Nephron progenitor cell (in vitro differentiated cells): ENCODE data around the gene HPCA.
A peak's percentile ranks its signal among the peaks of the same experiment; 100 is the strongest.

Experiments used
- DNase-seq: peaks from one replicate; pipeline ENCODE4 v3.0.0; 2021
- H3K27ac Mint-ChIP-seq: 2 replicates; pipeline ENCODE4 v1.8.0; 2021; ENCODE audit warnings: mild to moderate bottlenecking, moderate library complexity, mixed read lengths
- H3K27me3 Mint-ChIP-seq: 2 replicates; pipeline ENCODE4 v1.8.0; 2021; ENCODE audit warnings: mild to moderate bottlenecking, low read depth, mixed read lengths; ENCODE audit not compliant: poor library complexity
- H3K36me3 Mint-ChIP-seq: 2 replicates; pipeline ENCODE4 v1.8.0; 2021; ENCODE audit warnings: low read depth, mixed read lengths
- H3K4me1 Mint-ChIP-seq: 2 replicates; pipeline ENCODE4 v1.8.0; 2021; ENCODE audit warnings: mixed read lengths
- H3K4me3 Mint-ChIP-seq: 2 replicates; pipeline ENCODE4 v1.8.0; 2021; ENCODE audit warnings: mild to moderate bottlenecking, moderate library complexity, mixed read lengths
- H3K9me3 Mint-ChIP-seq: 2 replicates; pipeline ENCODE4 v1.8.0; 2021; ENCODE audit warnings: mild to moderate bottlenecking, moderate library complexity, mixed read lengths
- TF ChIP-seq, protein P1 (sequence below): fragments of 200-600 bp; sonication (generic); IDR thresholded peaks from 2 replicates; pipeline ENCODE4 v1.5.0; 2021; ENCODE audit warnings: antibody characterized with exemption

The HPCA gene

GRCh38 chr1:32886004-32886827 lies at the start of gene HPCA:
Gene HPCA, plus strand, starts transcription at chr1:32886491. Its CDS starts 2,408 bp downstream, at chr1:32888899.
- Mint-ChIP-seq H3K4me3 (peak within 1 kb of the TSS; percentile 70), H3K9me3 (no peaks in the 10 kb centered on the region), H3K27ac (no peak within 1 kb of the TSS), H3K4me1 (peaks cover 23% of the 10 kb centered on the region), H3K27me3 (peaks cover 67% of the 10 kb centered on the region), H3K36me3 (no peaks in the 10 kb centered on the region)
- TF ChIP-seq, protein P1, sequence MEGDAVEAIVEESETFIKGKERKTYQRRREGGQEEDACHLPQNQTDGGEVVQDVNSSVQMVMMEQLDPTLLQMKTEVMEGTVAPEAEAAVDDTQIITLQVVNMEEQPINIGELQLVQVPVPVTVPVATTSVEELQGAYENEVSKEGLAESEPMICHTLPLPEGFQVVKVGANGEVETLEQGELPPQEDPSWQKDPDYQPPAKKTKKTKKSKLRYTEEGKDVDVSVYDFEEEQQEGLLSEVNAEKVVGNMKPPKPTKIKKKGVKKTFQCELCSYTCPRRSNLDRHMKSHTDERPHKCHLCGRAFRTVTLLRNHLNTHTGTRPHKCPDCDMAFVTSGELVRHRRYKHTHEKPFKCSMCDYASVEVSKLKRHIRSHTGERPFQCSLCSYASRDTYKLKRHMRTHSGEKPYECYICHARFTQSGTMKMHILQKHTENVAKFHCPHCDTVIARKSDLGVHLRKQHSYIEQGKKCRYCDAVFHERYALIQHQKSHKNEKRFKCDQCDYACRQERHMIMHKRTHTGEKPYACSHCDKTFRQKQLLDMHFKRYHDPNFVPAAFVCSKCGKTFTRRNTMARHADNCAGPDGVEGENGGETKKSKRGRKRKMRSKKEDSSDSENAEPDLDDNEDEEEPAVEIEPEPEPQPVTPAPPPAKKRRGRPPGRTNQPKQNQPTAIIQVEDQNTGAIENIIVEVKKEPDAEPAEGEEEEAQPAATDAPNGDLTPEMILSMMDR = peak; percentile 69
- peak; percentile 98 for DNase-seq

DNA sequence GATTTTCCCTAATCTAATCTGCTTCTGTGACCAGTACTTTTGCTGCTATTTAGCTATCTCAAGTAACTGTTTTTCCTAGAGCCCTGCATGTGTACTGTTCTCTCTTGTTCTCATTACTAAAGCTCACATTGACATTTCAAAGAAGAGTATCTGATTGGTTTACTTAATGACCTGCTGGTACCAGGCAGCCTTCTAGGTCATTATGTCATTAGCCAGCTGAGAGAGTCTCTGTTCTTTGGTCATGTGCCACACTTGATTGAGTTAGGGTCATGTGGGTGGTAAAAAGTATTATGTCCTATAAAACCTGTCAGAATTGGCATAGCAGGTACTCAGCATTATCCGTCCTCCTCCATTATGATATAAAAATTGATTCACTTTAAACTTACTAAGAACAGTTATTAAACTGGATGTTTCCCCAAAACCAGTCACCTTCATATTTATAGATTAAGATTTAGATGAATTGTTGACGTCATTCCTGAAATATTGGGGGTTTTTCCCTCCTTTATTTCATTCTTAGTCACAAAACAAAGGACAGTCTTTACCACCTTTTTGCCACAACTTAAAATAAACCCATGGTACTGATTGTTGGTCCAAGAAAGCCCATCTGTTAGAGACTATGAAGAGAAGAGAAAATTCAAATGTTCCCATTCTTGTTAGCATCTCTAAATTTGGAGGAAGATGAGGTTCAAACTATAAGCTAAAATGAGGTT lies 37.8 kb upstream of the HPCA start:
- H3K4me1 Mint-ChIP-seq = no peaks in the 10 kb centered on the region
- peaks cover 10% of the 10 kb centered on the region for H3K9me3 Mint-ChIP-seq
- TF ChIP-seq, protein P1 = no peak
- no peak overlapping the region for H3K4me3 Mint-ChIP-seq
- no peak for DNase-seq
- H3K27me3 Mint-ChIP-seq = no peaks in the 10 kb centered on the region
- H3K36me3 Mint-ChIP-seq = peaks cover 61% of the 10 kb centered on the region
- no peak overlapping the region for H3K27ac Mint-ChIP-seq

DNA sequence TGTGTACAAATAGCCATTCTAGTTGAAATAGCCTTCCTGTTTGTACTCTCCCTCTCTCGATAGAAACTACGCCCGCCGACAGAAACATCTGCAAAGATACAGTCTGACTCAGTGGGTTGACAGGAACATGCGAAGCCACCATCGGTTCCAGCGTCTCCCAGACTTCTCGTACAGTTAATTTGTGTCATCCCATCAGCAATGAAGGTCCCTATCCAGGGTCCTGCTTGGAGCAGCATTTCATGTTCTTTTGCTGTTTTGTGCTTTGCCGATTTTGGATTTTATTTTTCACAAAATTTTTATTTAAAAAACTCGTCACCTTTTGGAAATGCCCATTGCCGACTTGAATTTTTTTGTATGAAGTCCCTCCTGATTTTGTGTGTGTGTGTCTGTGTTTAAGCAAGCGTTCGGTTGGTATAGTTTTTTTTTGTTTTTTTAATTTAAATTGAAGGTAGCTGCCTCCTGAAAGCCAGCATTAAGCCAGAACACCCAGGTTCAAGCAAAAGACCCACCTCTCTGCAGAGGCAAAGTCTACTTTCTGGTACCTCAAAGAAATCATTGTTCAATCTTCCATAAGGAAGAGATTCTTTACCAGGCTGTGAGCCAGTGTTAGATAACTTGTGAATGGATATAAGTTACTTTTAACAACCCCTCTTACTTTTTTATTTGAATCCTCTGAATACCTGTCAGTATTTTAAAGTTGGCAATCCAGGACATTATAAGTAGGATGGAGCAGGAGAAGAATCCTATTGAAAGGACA lies 30.3 kb upstream of the HPCA start:
- Mint-ChIP-seq H3K9me3 (no peaks in the 10 kb centered on the region), H3K36me3 (peaks cover 57% of the 10 kb centered on the region), H3K27me3 (no peaks in the 10 kb centered on the region), H3K4me3 (no peak overlapping the region), H3K4me1 (no peaks in the 10 kb centered on the region), H3K27ac (no peak overlapping the region)
- DNase-seq = no peak
- TF ChIP-seq, protein P1 = no peak

DNA sequence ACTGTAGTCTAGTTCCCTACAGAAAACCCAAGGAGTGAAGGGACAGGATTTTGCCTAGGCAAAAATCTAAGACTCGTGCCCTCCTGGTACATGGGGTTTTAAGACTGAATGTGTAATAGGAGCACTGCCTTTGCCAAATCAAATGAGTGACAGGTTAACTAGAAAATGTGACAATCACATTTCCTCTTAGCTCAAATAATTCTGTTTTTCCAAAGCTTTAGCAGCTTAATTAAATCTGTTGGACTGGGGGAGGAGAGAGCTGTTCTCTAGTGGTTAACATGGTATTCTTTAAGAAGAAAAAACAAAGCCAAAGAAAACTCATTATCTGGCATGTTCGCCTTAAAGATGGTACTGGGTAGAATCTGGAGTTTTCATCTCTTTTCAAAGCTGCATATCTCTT lies 28.2 kb upstream of the HPCA start:
- TF ChIP-seq, protein P1 = no peak
- no peaks in the 10 kb centered on the region for H3K27me3 Mint-ChIP-seq
- H3K4me3 Mint-ChIP-seq = no peak overlapping the region
- H3K4me1 Mint-ChIP-seq = no peaks in the 10 kb centered on the region
- no peaks in the 10 kb centered on the region for H3K9me3 Mint-ChIP-seq
- no peak overlapping the region for H3K27ac Mint-ChIP-seq
- peaks cover 57% of the 10 kb centered on the region for H3K36me3 Mint-ChIP-seq
- no peak for DNase-seq

GRCh38 chr1:32858791-32859190 lies 27.5 kb upstream of the HPCA start:
- TF ChIP-seq, protein P1 = no peak
- H3K36me3 Mint-ChIP-seq = peaks cover 58% of the 10 kb centered on the region
- no peak for DNase-seq
- no peak overlapping the region for H3K4me3 Mint-ChIP-seq
- H3K27me3 Mint-ChIP-seq = no peaks in the 10 kb centered on the region
- H3K9me3 Mint-ChIP-seq = no peaks in the 10 kb centered on the region
- peak overlapping the region; percentile 52 for H3K27ac Mint-ChIP-seq
- H3K4me1 Mint-ChIP-seq = peaks cover 5% of the 10 kb centered on the region
